ENCODE results near the gene FRS2.

The FRS2 gene

GRCh38 chr12:69524755-69525469 lies 54.7 kb downstream of the FRS2 start:
- TF ChIP-seq CTCF (IDR thresholded peaks at IDR 0.05; ENCODE audit: poor library complexity, severe bottlenecking) = no peak
- ATAC-seq (ENCODE audit: low read depth) (no peak), DNase-seq (ENCODE audit: low spot score) (no peak)
- Histone ChIP-seq H3K27me3 (ENCODE audit: insufficient read depth, poor library complexity, severe bottlenecking) (no peaks in the 10 kb centered on the region), H3K4me3 (ENCODE audit: severe bottlenecking) (no peak overlapping the region), H3K4me1 (ENCODE audit: insufficient read depth, poor library complexity, severe bottlenecking) (peaks cover 27% of the 10 kb centered on the region), H3K9me3 (ENCODE audit: severe bottlenecking) (peaks cover 9% of the 10 kb centered on the region), H3K36me3 (ENCODE audit: low read depth) (no peaks in the 10 kb centered on the region), H3K27ac (ENCODE audit: poor library complexity, severe bottlenecking) (no peak overlapping the region)

GRCh38 chr12:69527506-69528272 lies 57.5 kb downstream of the FRS2 start:
- H3K36me3 ChIP-seq (ENCODE audit: low read depth) = peaks cover 13% of the 10 kb centered on the region
- no peak overlapping the region for H3K4me3 ChIP-seq (ENCODE audit: severe bottlenecking)
- peak overlapping the region; percentile 71 for H3K27ac ChIP-seq (ENCODE audit: poor library complexity, severe bottlenecking)
- no peak for TF ChIP-seq CTCF (IDR thresholded peaks at IDR 0.05; ENCODE audit: poor library complexity, severe bottlenecking)
- DNase-seq (ENCODE audit: low spot score) (no peak), ATAC-seq (ENCODE audit: low read depth) (peak; percentile 95)
- no peaks in the 10 kb centered on the region for H3K27me3 ChIP-seq (ENCODE audit: insufficient read depth, poor library complexity, severe bottlenecking)
- H3K4me1 ChIP-seq (ENCODE audit: insufficient read depth, poor library complexity, severe bottlenecking) = peaks cover 27% of the 10 kb centered on the region
- no peaks in the 10 kb centered on the region for H3K9me3 ChIP-seq (ENCODE audit: severe bottlenecking)

GRCh38 chr12:69529021-69529420 lies 58.8 kb downstream of the FRS2 start:
- DNase-seq (ENCODE audit: low spot score) (no peak), ATAC-seq (ENCODE audit: low read depth) (no peak)
- H3K36me3 ChIP-seq (ENCODE audit: low read depth) = peaks cover 20% of the 10 kb centered on the region
- no peak for TF ChIP-seq CTCF (IDR thresholded peaks at IDR 0.05; ENCODE audit: poor library complexity, severe bottlenecking)
- peaks cover 27% of the 10 kb centered on the region for H3K4me1 ChIP-seq (ENCODE audit: insufficient read depth, poor library complexity, severe bottlenecking)
- no peaks in the 10 kb centered on the region for H3K9me3 ChIP-seq (ENCODE audit: severe bottlenecking)
- H3K27me3 ChIP-seq (ENCODE audit: insufficient read depth, poor library complexity, severe bottlenecking) = no peaks in the 10 kb centered on the region
- peak overlapping the region; percentile 71 for H3K27ac ChIP-seq (ENCODE audit: poor library complexity, severe bottlenecking)
- no peak overlapping the region for H3K4me3 ChIP-seq (ENCODE audit: severe bottlenecking)

GRCh38 chr12:69533844-69534243 lies 63.7 kb downstream of the FRS2 start:
- Histone ChIP-seq H3K27ac (ENCODE audit: poor library complexity, severe bottlenecking) (peak overlapping the region; percentile 42), H3K4me1 (ENCODE audit: insufficient read depth, poor library complexity, severe bottlenecking) (peaks cover 14% of the 10 kb centered on the region), H3K4me3 (ENCODE audit: severe bottlenecking) (no peak overlapping the region), H3K9me3 (ENCODE audit: severe bottlenecking) (no peaks in the 10 kb centered on the region), H3K36me3 (ENCODE audit: low read depth) (peaks cover 20% of the 10 kb centered on the region), H3K27me3 (ENCODE audit: insufficient read depth, poor library complexity, severe bottlenecking) (no peaks in the 10 kb centered on the region)
- no peak for DNase-seq (ENCODE audit: low spot score)
- no peak for TF ChIP-seq CTCF (IDR thresholded peaks at IDR 0.05; ENCODE audit: poor library complexity, severe bottlenecking)
- no peak for ATAC-seq (ENCODE audit: low read depth)
